Choroid plexus epithelial cell (primary cell): ENCODE measurements around the gene MYLK3.

Experiments used
- DNase-seq: peaks from one replicate; pipeline ENCODE4 v3.0.0-alpha.2; 2010; ENCODE audit warnings: low read depth
- H3K4me3 ChIP-seq: 2 replicates; pipeline ENCODE4 v1.5.1; 2011; ENCODE audit warnings: low read depth, mild to moderate bottlenecking, control low read depth, low read length, moderate library complexity
- CTCF ChIP-seq: conservative IDR thresholded peaks from 2 replicates; pipeline ENCODE4 v1.5.1; 2011; ENCODE audit warnings: low read depth, mild to moderate bottlenecking, control low read depth, inconsistent platforms, low read length, moderate library complexity

Gene MYLK3

GRCh38 chr16:46747777-46748651, at the start of gene MYLK3:
Gene MYLK3, minus strand, starts transcription at chr16:46748344. Its CDS starts 151 bp downstream, at chr16:46748193.
- DNase-seq = peak; percentile 65
- TF ChIP-seq CTCF = no peak
- H3K4me3 ChIP-seq = no peak within 1 kb of the TSS

- H3K4me3 ChIP-seq = no peak overlapping the region
- TF ChIP-seq CTCF = no peak
- DNase-seq = no peak
Observed at GRCh38 chr16:46797501-46797900, 49.4 kb upstream of the MYLK3 start.

- no peak for DNase-seq
- H3K4me3 ChIP-seq = no peak overlapping the region
- no peak for TF ChIP-seq CTCF
Observed at GRCh38 chr16:46796764-46797269, 48.7 kb upstream of the MYLK3 start.

GRCh38 chr16:46793841-46794240, 45.7 kb upstream of the MYLK3 start:
- no peak for DNase-seq
- TF ChIP-seq CTCF = no peak
- no peak overlapping the region for H3K4me3 ChIP-seq

GRCh38 chr16:46790599-46791270, 42.6 kb upstream of the MYLK3 start:
- H3K4me3 ChIP-seq = peak overlapping the region; percentile 80
- TF ChIP-seq CTCF = no peak

GRCh38 chr16:46789499-46790414, 41.6 kb upstream of the MYLK3 start:
- peak overlapping the region; percentile 80 for H3K4me3 ChIP-seq
- TF ChIP-seq CTCF = no peak
- peak; percentile 78 for DNase-seq

More at GRCh38 chr16:46790599-46791270, 42.6 kb upstream of the MYLK3 start:
- no peak for DNase-seq
